Stomach (tissue), 4 donors: Measurements from ENCODE around the gene RNASE3.

Source experiments
- EP300 ChIP-seq: sonication (generic); formaldehyde crosslinking; IDR thresholded peaks from one replicate; pipeline ENCODE4 v1.6.1; 2017; ENCODE audit warnings: antibody characterized with exemption
- POLR2A ChIP-seq, 4 donors: fragments of 450-650 bp; IDR thresholded peaks; one replicate each; pipeline ENCODE4 v1.6.1; 2016; ENCODE audit warnings: antibody characterized with exemption in 4 of 4, control low read depth in 2 of 4, mild to moderate bottlenecking in 1 of 4, moderate library complexity in 1 of 4
- POLR2AphosphoS5 ChIP-seq, 3 donors: sonication (generic); formaldehyde crosslinking; IDR thresholded peaks; one replicate each; pipeline ENCODE4 v1.6.1; 2016; ENCODE audit warnings: antibody characterized with exemption in 3 of 3
- TF ChIP-seq, protein P1 (sequence below), 7 experiments: fragments of 450-650 bp in 4 of 7; fragments of 200-600 bp in 3 of 7; sonication (generic) in 3 of 7; IDR thresholded peaks; one replicate each; pipeline ENCODE4 v1.5.1; 2016 to 2019; ENCODE audit warnings: antibody characterized with exemption in 7 of 7, control low read depth in 2 of 7, mild to moderate bottlenecking in 1 of 7

DNA sequence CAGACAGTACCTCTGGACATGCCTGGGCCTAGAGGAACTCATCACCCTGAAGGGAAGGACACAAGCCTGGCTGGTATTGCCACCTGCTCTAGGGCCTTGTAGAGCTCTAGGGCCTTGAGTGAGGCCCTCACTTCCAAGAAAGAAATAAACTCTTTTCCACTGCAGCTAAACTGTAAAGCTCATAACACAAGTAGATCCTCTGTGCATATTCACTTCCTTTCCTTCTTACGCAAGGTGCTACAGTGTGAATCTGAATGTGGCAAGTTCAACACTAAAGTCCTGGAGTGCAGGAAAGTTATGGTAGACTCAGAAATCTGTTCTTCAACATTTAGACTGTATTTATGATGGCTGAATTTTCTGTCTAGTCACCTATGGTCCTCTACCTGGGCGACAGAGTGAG, 14.5 kb downstream of the RNASE3 start:
- TF ChIP-seq, protein P1, sequence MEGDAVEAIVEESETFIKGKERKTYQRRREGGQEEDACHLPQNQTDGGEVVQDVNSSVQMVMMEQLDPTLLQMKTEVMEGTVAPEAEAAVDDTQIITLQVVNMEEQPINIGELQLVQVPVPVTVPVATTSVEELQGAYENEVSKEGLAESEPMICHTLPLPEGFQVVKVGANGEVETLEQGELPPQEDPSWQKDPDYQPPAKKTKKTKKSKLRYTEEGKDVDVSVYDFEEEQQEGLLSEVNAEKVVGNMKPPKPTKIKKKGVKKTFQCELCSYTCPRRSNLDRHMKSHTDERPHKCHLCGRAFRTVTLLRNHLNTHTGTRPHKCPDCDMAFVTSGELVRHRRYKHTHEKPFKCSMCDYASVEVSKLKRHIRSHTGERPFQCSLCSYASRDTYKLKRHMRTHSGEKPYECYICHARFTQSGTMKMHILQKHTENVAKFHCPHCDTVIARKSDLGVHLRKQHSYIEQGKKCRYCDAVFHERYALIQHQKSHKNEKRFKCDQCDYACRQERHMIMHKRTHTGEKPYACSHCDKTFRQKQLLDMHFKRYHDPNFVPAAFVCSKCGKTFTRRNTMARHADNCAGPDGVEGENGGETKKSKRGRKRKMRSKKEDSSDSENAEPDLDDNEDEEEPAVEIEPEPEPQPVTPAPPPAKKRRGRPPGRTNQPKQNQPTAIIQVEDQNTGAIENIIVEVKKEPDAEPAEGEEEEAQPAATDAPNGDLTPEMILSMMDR (IDR thresholded peaks at IDR 0.05), result no peak
- TF ChIP-seq POLR2AphosphoS5 (IDR thresholded peaks at IDR 0.05), result no peak
- TF ChIP-seq POLR2A (IDR thresholded peaks at IDR 0.05), result no peak
- TF ChIP-seq EP300, result no peak
